Activated naive CD4-positive, alpha-beta T cell treated with anti-CD3 and anti-CD28 coated beads, Interleukin-2, amount 50 U/mL, for 72 hours (primary cell): ENCODE results near the gene CTSA. TPM values are rescaled to one million over a fixed set of nuclear protein-coding genes. Genes with fewer than 3 reads are reported as not detected.

Experiments used
- ATAC-seq, 2 donors: fragments of 150-1000 bp; cut with Tn5 transposase; 2 replicates each; pipeline ENCODE4 v1.10.0; 2021; ENCODE audit warnings: mild to moderate bottlenecking in 2 of 2, moderate library complexity in 2 of 2
- DNase-seq, 2 donors: peaks; one replicate each; pipeline ENCODE4 v3.0.0; 2021 to 2022; ENCODE audit warnings: low spot score in 2 of 2
- H3K27ac Mint-ChIP-seq, 2 donors: one replicate each; pipeline ENCODE4 v1.8.0; 2022; ENCODE audit warnings: mild to moderate bottlenecking in 2 of 2, mixed read lengths in 2 of 2
- H3K36me3 Mint-ChIP-seq, 2 donors: one replicate each; pipeline ENCODE4 v1.8.0; 2022; ENCODE audit warnings: mixed read lengths in 2 of 2
- H3K9me3 Mint-ChIP-seq, 2 donors: one replicate each; pipeline ENCODE4 v1.8.0; 2022; ENCODE audit warnings: mixed read lengths in 2 of 2
- total RNA-seq, 2 donors: library from RNA; stranded (reverse); gene quantifications; one replicate each; pipeline ENCODE4 v1.2.3, GENCODE V29; 2022

Gene CTSA
- 10 to 100 TPM; 55.6 to 98.5 TPM for total RNA-seq

- no peaks in the 10 kb centered on the region for H3K9me3 Mint-ChIP-seq
- DNase-seq (peak; percentile 84 to 89), ATAC-seq (peak; percentile 84 to 89)
- peak within 1 kb of the TSS; percentile 91 to 93 for H3K27ac Mint-ChIP-seq
- peaks cover 0 to 8% of the 10 kb centered on the region in 2 donors for H3K36me3 Mint-ChIP-seq
Observed at GRCh38 chr20:45890985-45891983, at the start of gene CTSA, which contains the start of gene NEURL2. CTSA (plus strand) TSS chr20:45891335; CDS start chr20:45891569, 234 bp downstream. NEURL2 (minus strand) TSS chr20:45891208; CDS start chr20:45890991, 217 bp downstream.

- DNase-seq = no peak
- ATAC-seq = no peak
- Mint-ChIP-seq H3K27ac (peak overlapping the region in 1 of 2 donors; percentile 44), H3K36me3 (peaks cover 0 to 4% of the 10 kb centered on the region in 2 donors), H3K9me3 (no peaks in the 10 kb centered on the region)
Observed at GRCh38 chr20:45841407-45842129, 49.6 kb upstream of the CTSA start.

- ATAC-seq (no peak), DNase-seq (no peak)
- no peaks in the 10 kb centered on the region for H3K9me3 Mint-ChIP-seq
- H3K27ac Mint-ChIP-seq = peak overlapping the region in 1 of 2 donors; percentile 79
- H3K36me3 Mint-ChIP-seq = peaks cover 0 to 4% of the 10 kb centered on the region in 2 donors
Observed at GRCh38 chr20:45842169-45842812, 48.8 kb upstream of the CTSA start.

GRCh38 chr20:45843506-45843905, 47.6 kb upstream of the CTSA start:
- ATAC-seq = no peak
- DNase-seq = no peak
- Mint-ChIP-seq H3K9me3 (no peaks in the 10 kb centered on the region), H3K27ac (no peak overlapping the region), H3K36me3 (peaks cover 0 to 4% of the 10 kb centered on the region in 2 donors)

GRCh38 chr20:45845452-45845851, 45.7 kb upstream of the CTSA start:
- DNase-seq (no peak), ATAC-seq (no peak)
- no peaks in the 10 kb centered on the region for H3K9me3 Mint-ChIP-seq
- no peak overlapping the region for H3K27ac Mint-ChIP-seq
- H3K36me3 Mint-ChIP-seq = peaks cover 0 to 4% of the 10 kb centered on the region in 2 donors

- Mint-ChIP-seq H3K9me3 (no peaks in the 10 kb centered on the region), H3K36me3 (peaks cover 0 to 4% of the 10 kb centered on the region in 2 donors), H3K27ac (no peak overlapping the region)
- DNase-seq (no peak), ATAC-seq (no peak)
Observed at GRCh38 chr20:45848421-45848820, 42.7 kb upstream of the CTSA start.

- Mint-ChIP-seq H3K27ac (peak overlapping the region in 1 of 2 donors; percentile 19), H3K9me3 (no peaks in the 10 kb centered on the region), H3K36me3 (peaks cover 0 to 4% of the 10 kb centered on the region in 2 donors)
- no peak for DNase-seq
- ATAC-seq = no peak
Observed at GRCh38 chr20:45848969-45849582, 42.1 kb upstream of the CTSA start.

GRCh38 chr20:45850238-45850637, 40.9 kb upstream of the CTSA start:
- Mint-ChIP-seq H3K27ac (peak overlapping the region in 1 of 2 donors; percentile 74), H3K36me3 (no peaks in the 10 kb centered on the region), H3K9me3 (no peaks in the 10 kb centered on the region)
- DNase-seq (no peak), ATAC-seq (no peak)

GRCh38 chr20:45850926-45851325, 40.2 kb upstream of the CTSA start:
- Mint-ChIP-seq H3K36me3 (no peaks in the 10 kb centered on the region), H3K9me3 (no peaks in the 10 kb centered on the region), H3K27ac (peak overlapping the region in 1 of 2 donors; percentile 74)
- DNase-seq = no peak
- ATAC-seq = no peak

GRCh38 chr20:45851501-45851900, 39.6 kb upstream of the CTSA start:
- DNase-seq = no peak
- no peak for ATAC-seq
- H3K9me3 Mint-ChIP-seq = no peaks in the 10 kb centered on the region
- peak overlapping the region in 1 of 2 donors; percentile 65 for H3K27ac Mint-ChIP-seq
- H3K36me3 Mint-ChIP-seq = peaks cover 1 to 2% of the 10 kb centered on the region in 2 donors

- ATAC-seq (no peak), DNase-seq (no peak)
- Mint-ChIP-seq H3K36me3 (peaks cover 6 to 7% of the 10 kb centered on the region in 2 donors), H3K27ac (no peak overlapping the region), H3K9me3 (no peaks in the 10 kb centered on the region)
Observed at GRCh38 chr20:45852326-45852725, 38.8 kb upstream of the CTSA start.

- H3K9me3 Mint-ChIP-seq = no peaks in the 10 kb centered on the region
- ATAC-seq (no peak), DNase-seq (no peak)
- peaks cover 6 to 17% of the 10 kb centered on the region in 2 donors for H3K36me3 Mint-ChIP-seq
- no peak overlapping the region for H3K27ac Mint-ChIP-seq
Observed at GRCh38 chr20:45853484-45853883, 37.7 kb upstream of the CTSA start.

GRCh38 chr20:45857114-45857881, 33.8 kb upstream of the CTSA start, which contains the start of the genes ACOT8 and ZSWIM3:
ACOT8 (minus strand) TSS chr20:45857392; CDS start chr20:45857315, 77 bp downstream.
ZSWIM3 (plus strand) TSS chr20:45857614; CDS start chr20:45857826, 212 bp downstream.
- peaks cover 6 to 18% of the 10 kb centered on the region in 2 donors for H3K36me3 Mint-ChIP-seq
- peak within 1 kb of the TSS; percentile 97 to 98 for H3K27ac Mint-ChIP-seq
- peak; percentile 93 to 95 for DNase-seq
- ATAC-seq = peak; percentile 97 to 98
- H3K9me3 Mint-ChIP-seq = no peaks in the 10 kb centered on the region

- H3K27ac Mint-ChIP-seq = peak overlapping the region; percentile 97 to 98
- H3K9me3 Mint-ChIP-seq = no peaks in the 10 kb centered on the region
- DNase-seq = no peak
- peaks cover 6 to 18% of the 10 kb centered on the region in 2 donors for H3K36me3 Mint-ChIP-seq
- ATAC-seq = peak; percentile 49 to 61
Observed at GRCh38 chr20:45857882-45858216, 33.3 kb upstream of the CTSA start.

GRCh38 chr20:45859916-45860315, 31.2 kb upstream of the CTSA start:
- H3K27ac Mint-ChIP-seq = no peak overlapping the region
- peaks cover 6 to 18% of the 10 kb centered on the region in 2 donors for H3K36me3 Mint-ChIP-seq
- no peaks in the 10 kb centered on the region for H3K9me3 Mint-ChIP-seq
- no peak for DNase-seq
- no peak for ATAC-seq
